ENCODE measurements around the gene ROS1. TPM values are rescaled to one million over a fixed set of nuclear protein-coding genes. Genes with fewer than 3 reads are reported as not detected.

ROS1 gene
- total RNA-seq, 1 donor from 2014 or later: 0.14 TPM

DNA sequence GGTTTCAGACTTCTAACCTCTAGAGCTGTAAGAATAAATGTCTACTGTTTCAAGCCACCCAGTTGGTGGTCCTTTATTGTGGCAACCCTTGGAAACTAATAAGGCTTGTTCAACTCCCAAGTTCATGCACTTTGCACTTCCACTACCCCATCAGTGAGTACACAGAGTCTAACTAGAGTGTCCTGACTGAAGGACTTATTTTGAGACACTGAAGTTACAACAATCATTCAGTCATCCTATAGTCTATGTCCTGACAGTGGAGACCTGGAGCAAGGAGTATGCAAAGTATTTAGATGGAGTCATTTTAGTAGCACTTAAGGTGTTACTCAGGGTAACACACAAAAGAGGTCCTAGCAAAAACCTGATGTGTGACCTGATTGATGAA, 97.7 kb downstream of the ROS1 start:
- Mint-ChIP-seq H3K4me1 (ENCODE audit: low read depth) (no peaks in the 10 kb centered on the region), H3K9me3 (ENCODE audit: low read depth) (peaks cover 12% of the 10 kb centered on the region), H3K4me3 (ENCODE audit: low read depth) (no peak overlapping the region), H3K27me3 (no peaks in the 10 kb centered on the region), H3K27ac (no peak overlapping the region), H3K36me3 (ENCODE audit: insufficient read depth) (no peaks in the 10 kb centered on the region)
- TF ChIP-seq, protein P1, sequence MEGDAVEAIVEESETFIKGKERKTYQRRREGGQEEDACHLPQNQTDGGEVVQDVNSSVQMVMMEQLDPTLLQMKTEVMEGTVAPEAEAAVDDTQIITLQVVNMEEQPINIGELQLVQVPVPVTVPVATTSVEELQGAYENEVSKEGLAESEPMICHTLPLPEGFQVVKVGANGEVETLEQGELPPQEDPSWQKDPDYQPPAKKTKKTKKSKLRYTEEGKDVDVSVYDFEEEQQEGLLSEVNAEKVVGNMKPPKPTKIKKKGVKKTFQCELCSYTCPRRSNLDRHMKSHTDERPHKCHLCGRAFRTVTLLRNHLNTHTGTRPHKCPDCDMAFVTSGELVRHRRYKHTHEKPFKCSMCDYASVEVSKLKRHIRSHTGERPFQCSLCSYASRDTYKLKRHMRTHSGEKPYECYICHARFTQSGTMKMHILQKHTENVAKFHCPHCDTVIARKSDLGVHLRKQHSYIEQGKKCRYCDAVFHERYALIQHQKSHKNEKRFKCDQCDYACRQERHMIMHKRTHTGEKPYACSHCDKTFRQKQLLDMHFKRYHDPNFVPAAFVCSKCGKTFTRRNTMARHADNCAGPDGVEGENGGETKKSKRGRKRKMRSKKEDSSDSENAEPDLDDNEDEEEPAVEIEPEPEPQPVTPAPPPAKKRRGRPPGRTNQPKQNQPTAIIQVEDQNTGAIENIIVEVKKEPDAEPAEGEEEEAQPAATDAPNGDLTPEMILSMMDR (IDR thresholded peaks at IDR 0.05; ENCODE audit: unreplicated experiment): no peak
- no peak for DNase-seq (ENCODE audit: low spot score, unreplicated experiment)

DNA sequence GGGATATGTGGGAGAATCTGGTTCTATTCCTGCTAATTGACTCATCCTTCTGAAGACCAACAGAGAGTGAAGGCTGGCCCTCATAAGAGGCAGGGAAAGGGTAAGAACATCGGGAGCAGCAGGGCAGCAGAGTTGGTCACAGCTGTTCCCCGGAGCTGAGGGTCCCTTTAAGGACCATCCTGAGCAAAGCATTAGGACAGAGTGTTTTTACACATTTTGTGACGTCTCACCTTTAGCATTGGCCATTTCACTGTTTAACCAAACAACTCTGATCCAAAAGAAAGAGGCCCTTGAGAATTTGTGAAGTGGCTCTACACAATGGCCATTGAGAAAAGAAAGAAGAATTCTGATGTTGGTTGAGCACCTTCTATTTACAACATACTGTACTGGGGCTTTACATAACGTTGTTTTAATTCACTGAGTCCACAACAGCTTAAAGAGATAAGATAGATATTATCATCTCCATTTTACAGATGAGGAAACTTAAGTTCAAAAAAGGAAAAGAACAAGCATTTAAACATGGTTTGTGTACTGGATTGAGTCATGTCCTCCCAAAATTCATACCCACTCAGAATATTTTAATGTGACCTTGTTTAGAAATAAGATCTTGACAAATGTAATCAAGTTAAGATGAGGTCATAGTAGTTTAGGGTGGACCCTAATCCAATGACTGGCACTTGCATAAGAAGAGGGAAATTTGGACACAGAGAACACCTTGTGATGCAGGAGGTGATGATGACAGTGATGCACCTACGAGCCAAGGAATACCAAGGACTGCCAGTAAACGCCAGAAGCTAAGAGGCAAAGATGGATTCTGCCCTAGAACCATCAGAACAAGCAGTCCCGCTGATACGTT, 98.4 kb downstream of the ROS1 start:
- Mint-ChIP-seq H3K4me3 (ENCODE audit: low read depth) (no peak overlapping the region), H3K27ac (no peak overlapping the region), H3K27me3 (no peaks in the 10 kb centered on the region), H3K36me3 (ENCODE audit: insufficient read depth) (no peaks in the 10 kb centered on the region), H3K4me1 (ENCODE audit: low read depth) (no peaks in the 10 kb centered on the region), H3K9me3 (ENCODE audit: low read depth) (peaks cover 7% of the 10 kb centered on the region)
- no peak for DNase-seq (ENCODE audit: low spot score, unreplicated experiment)
- TF ChIP-seq, protein P1 (IDR thresholded peaks at IDR 0.05; ENCODE audit: unreplicated experiment): no peak

DNA sequence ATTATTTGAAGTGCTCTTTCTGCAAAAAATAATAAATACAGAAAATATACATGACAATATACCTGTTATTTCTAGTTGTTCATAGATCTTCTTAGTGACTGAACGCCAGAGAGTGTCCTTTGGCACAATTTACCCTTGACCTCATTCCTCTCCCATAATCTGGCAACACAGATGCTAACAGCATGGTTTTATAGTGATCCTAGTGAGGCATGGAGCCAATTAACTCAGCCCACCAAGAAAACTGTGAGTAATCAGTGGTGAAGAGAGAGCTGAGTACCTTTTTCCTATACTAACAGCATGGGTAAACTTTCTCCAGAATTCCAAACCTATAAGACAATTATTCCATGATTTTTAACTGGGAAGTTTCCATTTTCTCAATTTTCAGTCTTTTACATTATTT, 99.3 kb downstream of the ROS1 start:
- Mint-ChIP-seq H3K27me3 (no peaks in the 10 kb centered on the region), H3K4me3 (ENCODE audit: low read depth) (no peak overlapping the region), H3K4me1 (ENCODE audit: low read depth) (no peaks in the 10 kb centered on the region), H3K9me3 (ENCODE audit: low read depth) (peaks cover 5% of the 10 kb centered on the region), H3K36me3 (ENCODE audit: insufficient read depth) (no peaks in the 10 kb centered on the region), H3K27ac (no peak overlapping the region)
- DNase-seq (ENCODE audit: low spot score, unreplicated experiment): no peak
- TF ChIP-seq, protein P1 (IDR thresholded peaks at IDR 0.05; ENCODE audit: unreplicated experiment): no peak

- no peak overlapping the region for H3K4me3 Mint-ChIP-seq (ENCODE audit: low read depth)
- no peak for DNase-seq (ENCODE audit: low spot score, unreplicated experiment)
- no peaks in the 10 kb centered on the region for H3K4me1 Mint-ChIP-seq (ENCODE audit: low read depth)
- no peak overlapping the region for H3K27ac Mint-ChIP-seq
- TF ChIP-seq, protein P1 (IDR thresholded peaks at IDR 0.05; ENCODE audit: unreplicated experiment): peak; percentile 65
- H3K27me3 Mint-ChIP-seq: no peaks in the 10 kb centered on the region
- H3K9me3 Mint-ChIP-seq (ENCODE audit: low read depth): no peaks in the 10 kb centered on the region
- H3K36me3 Mint-ChIP-seq (ENCODE audit: insufficient read depth): no peaks in the 10 kb centered on the region
Measured at GRCh38 chr6:117317261-117317660, 108.5 kb downstream of the ROS1 start.

DNA sequence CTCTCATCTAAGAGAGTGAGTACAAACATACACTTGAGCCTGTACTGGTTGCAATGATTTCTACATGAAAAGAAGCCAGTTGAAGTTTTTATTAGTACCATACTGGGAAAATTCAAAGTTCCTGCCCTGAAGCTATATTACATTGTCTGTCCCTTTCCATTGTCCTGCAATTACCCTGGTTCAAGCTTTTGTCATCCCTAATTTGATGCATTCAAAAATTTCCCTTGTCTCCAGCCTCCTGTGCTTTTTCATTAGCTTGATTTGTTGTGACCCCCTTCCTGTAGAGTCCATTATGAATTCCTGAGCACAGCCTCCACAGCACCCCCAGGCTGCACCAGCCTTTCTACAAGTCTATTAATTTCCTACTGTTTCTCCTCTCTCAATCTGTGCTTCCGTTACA, 114.0 kb downstream of the ROS1 start:
- H3K27ac Mint-ChIP-seq: no peak overlapping the region
- H3K36me3 Mint-ChIP-seq (ENCODE audit: insufficient read depth): no peaks in the 10 kb centered on the region
- DNase-seq (ENCODE audit: low spot score, unreplicated experiment): no peak
- no peaks in the 10 kb centered on the region for H3K9me3 Mint-ChIP-seq (ENCODE audit: low read depth)
- TF ChIP-seq, protein P1 (IDR thresholded peaks at IDR 0.05; ENCODE audit: unreplicated experiment): no peak
- H3K4me1 Mint-ChIP-seq (ENCODE audit: low read depth): peaks cover 3% of the 10 kb centered on the region
- H3K4me3 Mint-ChIP-seq (ENCODE audit: low read depth): no peak overlapping the region
- H3K27me3 Mint-ChIP-seq: no peaks in the 10 kb centered on the region
